Measurements from ENCODE around the gene HAGH. TPM values are rescaled to one million over a fixed set of nuclear protein-coding genes. Genes with fewer than 3 reads are reported as not detected.

The HAGH gene
- polyA plus RNA-seq, 4 donors = 49.4 to 167 (median 102) TPM

DNA sequence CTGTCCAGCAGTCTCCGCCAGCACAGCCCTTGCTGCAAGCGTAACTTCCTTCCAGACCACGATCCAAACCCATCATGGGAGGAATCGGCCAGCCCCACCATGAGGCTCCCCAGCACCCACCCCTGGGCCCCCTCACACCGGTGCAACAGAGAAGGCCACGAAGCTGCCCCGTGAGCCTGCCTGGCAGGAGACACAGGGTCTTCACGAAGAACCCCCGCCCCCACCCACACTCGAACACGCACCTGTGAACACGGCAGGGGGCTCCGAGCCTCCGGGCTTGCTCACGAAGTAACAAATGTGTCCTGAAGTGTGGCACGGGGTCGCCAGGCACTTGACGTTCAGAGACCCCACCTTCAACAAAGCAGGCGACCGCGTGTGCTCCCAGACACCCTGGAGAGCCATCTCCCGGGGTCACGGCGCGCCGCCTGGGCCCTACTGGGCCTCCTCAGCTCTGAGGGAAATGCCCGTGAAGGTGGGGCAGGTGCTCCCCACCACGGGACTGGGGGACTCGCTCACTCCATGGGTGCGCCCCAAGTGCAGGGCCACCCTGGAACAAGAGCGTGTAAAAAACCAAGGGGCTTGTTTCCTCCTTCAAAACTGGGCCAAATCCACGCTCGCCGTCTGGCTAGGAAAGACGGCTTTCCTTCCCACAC, 7.6 kb downstream of the HAGH start:
- FAIRE-seq = no peak
- no peak for DNase-seq

DNA sequence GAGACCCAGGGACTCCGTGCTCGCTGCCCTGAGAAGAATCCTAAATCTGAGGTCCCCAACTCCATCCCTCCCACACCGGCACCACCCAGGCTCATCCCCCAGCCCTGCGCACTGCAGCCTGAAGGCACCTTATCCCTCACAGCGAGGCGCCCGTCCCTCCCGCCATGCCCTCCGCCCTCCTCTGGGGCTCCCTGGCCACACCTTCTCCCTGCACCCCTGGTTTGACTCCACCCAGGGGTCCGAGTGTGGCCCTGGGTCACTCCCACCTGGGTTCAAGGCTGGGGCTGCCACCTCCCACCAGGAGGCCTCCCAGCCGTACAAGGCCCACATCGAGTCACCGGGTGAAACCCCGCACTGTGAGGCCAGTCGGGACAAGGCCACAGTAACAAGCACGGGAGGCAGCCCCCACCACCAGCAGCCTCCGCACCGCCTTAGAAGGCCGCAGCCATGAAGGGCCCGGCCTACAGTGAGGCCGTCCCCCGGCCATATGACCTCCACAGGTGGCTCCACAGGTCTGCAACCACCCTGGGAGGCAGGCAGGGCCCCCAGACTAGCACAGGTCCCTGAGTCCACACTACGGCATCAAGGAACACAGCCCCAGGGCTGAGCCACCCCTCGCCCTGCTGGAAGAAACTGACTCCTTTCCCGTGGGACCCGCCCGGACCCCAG, 8.3 kb downstream of the HAGH start:
- no peak overlapping the region for H3K27ac ChIP-seq (ENCODE audit: low read depth in 1 of 3, low read length in 2 of 3)
- WGBS, 3 donors = 93 to 96% (median 95%) methylated on average over 21 to 27 of the region's 27 CpGs
- FAIRE-seq = no peak
- H3K4me1 ChIP-seq (ENCODE audit: control insufficient read depth in 3 of 3, insufficient read depth in 2 of 3, low read depth in 1 of 3, low read length in 2 of 3) = no peaks in the 10 kb centered on the region
- H3K36me3 ChIP-seq (ENCODE audit: control insufficient read depth in 3 of 3, insufficient read depth in 2 of 3, low read depth in 1 of 3, low read length in 3 of 3) = peaks cover 6 to 86% (median 11%) of the 10 kb centered on the region in 3 donors
- DNase-seq = no peak
- no peaks in the 10 kb centered on the region for H3K27me3 ChIP-seq (ENCODE audit: control insufficient read depth in 3 of 3, insufficient read depth in 3 of 3, low read length in 3 of 3)
- no peaks in the 10 kb centered on the region for H3K9me3 ChIP-seq (ENCODE audit: control insufficient read depth in 2 of 2, insufficient read depth in 1 of 2, low read depth in 1 of 2, low read length in 1 of 2)
- H3K4me3 ChIP-seq (ENCODE audit: low read depth in 1 of 3, low read length in 3 of 3) = no peak overlapping the region

More for the DNA sequence above, 7.6 kb downstream of the HAGH start:
- no peaks in the 10 kb centered on the region for H3K4me1 ChIP-seq (ENCODE audit: control insufficient read depth in 3 of 3, insufficient read depth in 2 of 3, low read depth in 1 of 3, low read length in 2 of 3)
- no peaks in the 10 kb centered on the region for H3K9me3 ChIP-seq (ENCODE audit: control insufficient read depth in 2 of 2, insufficient read depth in 1 of 2, low read depth in 1 of 2, low read length in 1 of 2)
- H3K27ac ChIP-seq (ENCODE audit: low read depth in 1 of 3, low read length in 2 of 3) = no peak overlapping the region
- peaks cover 6 to 82% (median 11%) of the 10 kb centered on the region in 3 donors for H3K36me3 ChIP-seq (ENCODE audit: control insufficient read depth in 3 of 3, insufficient read depth in 2 of 3, low read depth in 1 of 3, low read length in 3 of 3)
- no peaks in the 10 kb centered on the region for H3K27me3 ChIP-seq (ENCODE audit: control insufficient read depth in 3 of 3, insufficient read depth in 3 of 3, low read length in 3 of 3)
- WGBS, 3 donors = 94 to 95% (median 94%) methylated on average over 34 to 35 of the region's 35 CpGs
- no peak overlapping the region for H3K4me3 ChIP-seq (ENCODE audit: low read depth in 1 of 3, low read length in 3 of 3)

DNA sequence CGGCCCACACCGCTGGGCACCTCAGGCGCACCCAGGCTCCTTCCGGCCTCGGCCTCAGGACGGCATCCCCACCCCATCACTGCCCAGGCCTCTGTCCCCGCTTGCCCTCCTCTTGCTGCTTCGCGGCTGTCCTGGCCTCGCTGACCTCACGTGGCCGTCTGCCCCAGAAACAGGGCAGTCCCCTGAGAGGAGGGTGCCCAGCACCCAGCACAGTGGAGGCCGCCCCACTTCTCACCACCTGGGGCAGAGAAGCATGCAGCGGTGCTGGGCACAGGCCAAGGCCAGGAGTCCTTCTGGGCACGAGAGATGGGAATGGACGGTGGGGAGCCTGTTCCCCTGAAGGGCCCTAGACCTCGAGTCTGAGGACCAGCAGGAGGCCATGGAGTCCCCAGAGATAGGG, 8.9 kb downstream of the HAGH start:
- Histone ChIP-seq H3K27me3 (ENCODE audit: control insufficient read depth in 3 of 3, insufficient read depth in 3 of 3, low read length in 3 of 3) (no peaks in the 10 kb centered on the region), H3K9me3 (ENCODE audit: control insufficient read depth in 2 of 2, insufficient read depth in 1 of 2, low read depth in 1 of 2, low read length in 1 of 2) (no peaks in the 10 kb centered on the region), H3K36me3 (ENCODE audit: control insufficient read depth in 3 of 3, insufficient read depth in 2 of 3, low read depth in 1 of 3, low read length in 3 of 3) (peaks cover 6 to 87% (median 11%) of the 10 kb centered on the region in 3 donors), H3K27ac (ENCODE audit: low read depth in 1 of 3, low read length in 2 of 3) (no peak overlapping the region), H3K4me3 (ENCODE audit: low read depth in 1 of 3, low read length in 3 of 3) (no peak overlapping the region), H3K4me1 (ENCODE audit: control insufficient read depth in 3 of 3, insufficient read depth in 2 of 3, low read depth in 1 of 3, low read length in 2 of 3) (no peaks in the 10 kb centered on the region)
- WGBS, 3 donors = 92 to 94% (median 93%) methylated on average over 17 of the region's 17 CpGs
- DNase-seq = no peak
- FAIRE-seq = no peak

DNA sequence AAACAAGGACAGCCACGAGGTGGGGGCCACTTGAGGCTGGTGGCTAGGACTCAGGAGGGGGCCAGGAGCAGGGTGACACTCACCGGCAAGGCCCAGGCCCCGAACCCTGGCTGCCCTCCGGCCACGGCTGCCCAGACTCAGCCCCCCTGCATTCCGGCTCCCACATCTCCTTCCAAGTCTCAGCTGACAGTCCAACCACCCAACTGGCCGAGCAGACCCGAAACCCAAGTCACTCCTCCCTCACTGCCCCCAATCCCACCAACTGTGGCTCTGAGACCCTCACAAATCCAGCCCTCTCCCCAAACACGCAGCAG, 9.4 kb downstream of the HAGH start:
- no peak overlapping the region for H3K27ac ChIP-seq (ENCODE audit: low read depth in 1 of 3, low read length in 2 of 3)
- no peak for FAIRE-seq
- no peak for DNase-seq
- 93 to 94% (median 93%) methylated on average over 8 to 9 of the region's 9 CpGs for WGBS, 3 donors
- peaks cover 6 to 83% (median 11%) of the 10 kb centered on the region in 3 donors for H3K36me3 ChIP-seq (ENCODE audit: control insufficient read depth in 3 of 3, insufficient read depth in 2 of 3, low read depth in 1 of 3, low read length in 3 of 3)
- H3K4me1 ChIP-seq (ENCODE audit: control insufficient read depth in 3 of 3, insufficient read depth in 2 of 3, low read depth in 1 of 3, low read length in 2 of 3) = no peaks in the 10 kb centered on the region
- H3K27me3 ChIP-seq (ENCODE audit: control insufficient read depth in 3 of 3, insufficient read depth in 3 of 3, low read length in 3 of 3) = no peaks in the 10 kb centered on the region
- no peaks in the 10 kb centered on the region for H3K9me3 ChIP-seq (ENCODE audit: control insufficient read depth in 2 of 2, insufficient read depth in 1 of 2, low read depth in 1 of 2, low read length in 1 of 2)
- H3K4me3 ChIP-seq (ENCODE audit: low read depth in 1 of 3, low read length in 3 of 3) = no peak overlapping the region

DNA sequence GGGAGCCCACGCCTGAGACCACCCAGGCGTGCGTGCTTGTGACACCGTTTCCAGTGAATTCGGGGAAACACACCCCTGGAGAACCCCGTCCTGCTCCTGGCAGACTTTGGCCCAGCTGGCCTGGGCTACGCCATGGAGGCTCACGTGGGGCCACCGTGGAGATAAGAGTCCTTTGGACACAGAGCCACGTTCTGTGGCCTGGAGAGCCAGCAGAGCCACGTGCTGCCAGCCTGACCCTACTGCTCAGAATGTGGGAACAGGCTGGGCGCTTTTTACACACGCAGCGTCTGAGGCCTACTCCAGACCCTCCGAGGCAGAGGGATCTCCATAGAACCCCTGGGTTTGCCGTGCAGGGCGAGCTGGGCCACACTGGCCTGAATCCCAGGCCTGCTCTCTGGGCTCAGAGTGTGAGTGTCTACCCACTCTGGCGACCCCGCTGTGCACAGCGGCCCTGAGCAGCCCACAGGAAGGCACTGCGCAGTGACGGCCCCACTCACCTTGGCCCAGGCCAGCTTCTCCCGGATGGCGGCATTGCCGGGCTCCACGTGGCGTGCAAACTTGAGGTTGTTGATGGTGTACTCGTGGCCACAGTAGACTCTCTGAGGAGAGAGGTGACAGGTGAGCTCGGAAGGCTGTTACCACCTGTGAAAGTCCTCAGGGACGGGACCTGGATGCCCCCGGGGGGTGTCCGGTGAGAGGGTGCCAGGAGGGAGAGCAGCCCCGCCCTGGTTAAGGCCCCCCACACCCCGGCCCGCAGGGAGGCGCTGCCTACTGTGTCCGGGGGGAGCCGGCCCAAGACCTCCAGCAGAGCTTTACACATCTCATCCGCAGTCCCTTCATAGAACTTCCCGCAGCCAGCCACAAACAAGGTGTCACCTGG, 10.0 kb downstream of the HAGH start:
- WGBS, 3 donors = 93 to 95% (median 93%) methylated on average over 35 to 40 of the region's 40 CpGs
- no peak overlapping the region for H3K27ac ChIP-seq (ENCODE audit: low read depth in 1 of 3, low read length in 2 of 3)
- DNase-seq (no peak), FAIRE-seq (no peak)
- H3K4me3 ChIP-seq (ENCODE audit: low read depth in 1 of 3, low read length in 3 of 3) = no peak overlapping the region
- H3K36me3 ChIP-seq (ENCODE audit: control insufficient read depth in 3 of 3, insufficient read depth in 2 of 3, low read depth in 1 of 3, low read length in 3 of 3) = peaks cover 6 to 77% (median 11%) of the 10 kb centered on the region in 3 donors
- no peaks in the 10 kb centered on the region for H3K9me3 ChIP-seq (ENCODE audit: control insufficient read depth in 2 of 2, insufficient read depth in 1 of 2, low read depth in 1 of 2, low read length in 1 of 2)
- no peaks in the 10 kb centered on the region for H3K27me3 ChIP-seq (ENCODE audit: control insufficient read depth in 3 of 3, insufficient read depth in 3 of 3, low read length in 3 of 3)
- H3K4me1 ChIP-seq (ENCODE audit: control insufficient read depth in 3 of 3, insufficient read depth in 2 of 3, low read depth in 1 of 3, low read length in 2 of 3) = no peaks in the 10 kb centered on the region

DNA sequence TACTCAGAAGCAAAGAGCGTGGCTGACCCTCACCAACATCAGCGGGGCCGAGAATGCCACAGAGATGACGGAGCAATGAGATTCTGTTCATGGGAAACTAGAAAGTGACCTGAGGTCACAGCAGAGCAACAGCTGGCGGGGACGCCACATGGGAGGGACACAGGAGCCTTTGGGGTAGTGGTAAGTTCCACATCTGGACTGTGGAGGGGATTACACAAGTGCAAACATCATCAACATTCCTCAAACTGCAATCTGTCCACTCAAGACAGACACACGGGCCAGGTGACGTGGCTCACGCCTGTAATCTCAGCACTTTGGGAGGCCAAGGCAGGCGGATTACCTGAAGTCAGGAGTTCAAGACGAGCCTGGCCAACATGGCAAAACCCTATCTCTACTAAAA, 11.2 kb downstream of the HAGH start:
- Histone ChIP-seq H3K36me3 (ENCODE audit: control insufficient read depth in 3 of 3, insufficient read depth in 2 of 3, low read depth in 1 of 3, low read length in 3 of 3) (peaks cover 6 to 70% (median 11%) of the 10 kb centered on the region in 3 donors), H3K9me3 (ENCODE audit: control insufficient read depth in 2 of 2, insufficient read depth in 1 of 2, low read depth in 1 of 2, low read length in 1 of 2) (no peaks in the 10 kb centered on the region), H3K4me3 (ENCODE audit: low read depth in 1 of 3, low read length in 3 of 3) (no peak overlapping the region), H3K27ac (ENCODE audit: low read depth in 1 of 3, low read length in 2 of 3) (no peak overlapping the region), H3K4me1 (ENCODE audit: control insufficient read depth in 3 of 3, insufficient read depth in 2 of 3, low read depth in 1 of 3, low read length in 2 of 3) (no peaks in the 10 kb centered on the region), H3K27me3 (ENCODE audit: control insufficient read depth in 3 of 3, insufficient read depth in 3 of 3, low read length in 3 of 3) (no peaks in the 10 kb centered on the region)
- 89 to 95% (median 93%) methylated on average over 11 of the region's 11 CpGs for WGBS, 3 donors
- no peak for FAIRE-seq
- DNase-seq = no peak

DNA sequence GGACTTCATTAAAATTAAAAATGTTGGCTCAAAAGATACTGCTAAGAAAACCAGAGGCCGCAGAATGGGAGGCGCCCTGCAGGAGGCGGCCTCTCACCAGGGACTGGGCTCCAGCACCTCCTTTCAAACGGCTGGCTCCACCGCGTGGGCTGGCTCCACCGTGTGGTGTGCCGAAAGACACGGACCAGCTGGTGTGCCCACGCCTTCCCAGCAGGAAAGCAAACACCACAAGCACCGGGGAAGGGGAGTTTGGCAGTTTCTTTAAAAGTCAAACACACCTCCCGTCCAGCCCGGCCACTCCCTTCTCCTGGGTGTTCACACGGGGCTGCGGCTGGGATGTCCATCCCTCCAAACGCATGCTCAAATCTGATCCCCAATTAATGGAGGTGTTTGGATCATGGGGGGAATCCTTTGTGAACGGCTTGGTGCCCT, 13.9 kb downstream of the HAGH start:
- no peaks in the 10 kb centered on the region for H3K4me1 ChIP-seq (ENCODE audit: control insufficient read depth in 3 of 3, insufficient read depth in 2 of 3, low read depth in 1 of 3, low read length in 2 of 3)
- no peaks in the 10 kb centered on the region for H3K27me3 ChIP-seq (ENCODE audit: control insufficient read depth in 3 of 3, insufficient read depth in 3 of 3, low read length in 3 of 3)
- WGBS, 3 donors = 14 to 23% (median 23%) methylated on average over 17 of the region's 17 CpGs
- DNase-seq (peak; percentile 71 to 77), FAIRE-seq (no peak)
- no peak overlapping the region for H3K27ac ChIP-seq (ENCODE audit: low read depth in 1 of 3, low read length in 2 of 3)
- peaks cover 7 to 69% (median 9%) of the 10 kb centered on the region in 3 donors for H3K36me3 ChIP-seq (ENCODE audit: control insufficient read depth in 3 of 3, insufficient read depth in 2 of 3, low read depth in 1 of 3, low read length in 3 of 3)
- no peaks in the 10 kb centered on the region for H3K9me3 ChIP-seq (ENCODE audit: control insufficient read depth in 2 of 2, insufficient read depth in 1 of 2, low read depth in 1 of 2, low read length in 1 of 2)
- no peak overlapping the region for H3K4me3 ChIP-seq (ENCODE audit: low read depth in 1 of 3, low read length in 3 of 3)

DNA sequence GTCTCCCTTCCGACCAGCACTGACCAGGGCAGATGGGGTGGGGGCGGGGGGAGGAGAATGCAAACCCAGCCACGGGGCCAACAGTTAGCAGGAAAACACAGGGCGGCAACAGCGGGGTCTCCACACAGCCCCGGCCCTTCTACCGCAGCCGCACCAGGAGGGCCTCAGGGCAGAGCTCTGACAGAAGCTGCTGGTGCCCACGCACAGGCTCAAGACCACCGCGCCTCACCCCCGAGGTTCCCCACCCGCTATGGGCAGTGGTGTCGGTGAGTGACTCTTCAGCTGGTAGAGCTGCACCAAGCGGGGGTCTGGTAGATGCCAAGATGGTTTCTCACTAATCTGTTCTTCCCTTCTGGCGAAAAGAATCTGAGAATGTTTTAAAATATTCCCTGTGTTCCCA, 16.1 kb downstream of the HAGH start:
- Histone ChIP-seq H3K4me1 (ENCODE audit: control insufficient read depth in 3 of 3, insufficient read depth in 2 of 3, low read depth in 1 of 3, low read length in 2 of 3) (no peaks in the 10 kb centered on the region), H3K4me3 (ENCODE audit: low read depth in 1 of 3, low read length in 3 of 3) (no peak overlapping the region), H3K27me3 (ENCODE audit: control insufficient read depth in 3 of 3, insufficient read depth in 3 of 3, low read length in 3 of 3) (no peaks in the 10 kb centered on the region), H3K36me3 (ENCODE audit: control insufficient read depth in 3 of 3, insufficient read depth in 2 of 3, low read depth in 1 of 3, low read length in 3 of 3) (peaks cover 4 to 60% (median 10%) of the 10 kb centered on the region in 3 donors), H3K27ac (ENCODE audit: low read depth in 1 of 3, low read length in 2 of 3) (no peak overlapping the region), H3K9me3 (ENCODE audit: control insufficient read depth in 2 of 2, insufficient read depth in 1 of 2, low read depth in 1 of 2, low read length in 1 of 2) (no peaks in the 10 kb centered on the region)
- WGBS, 3 donors = 96 to 97% (median 97%) methylated on average over 10 to 16 of the region's 16 CpGs
- DNase-seq = no peak
- FAIRE-seq = no peak
